PC-9 (cell line): ENCODE measurements around the gene SOAT2.

ENCODE experiments used
- CTCF ChIP-seq: fragments of 200-600 bp; sonication (generic); conservative IDR thresholded peaks from 2 replicates; pipeline ENCODE4 v1.6.1; 2017; ENCODE audit warnings: mixed run types, antibody characterized with exemption, mild to moderate bottlenecking, moderate library complexity
- EZH2 ChIP-seq: fragments of 200-600 bp; sonication (generic); IDR thresholded peaks from 2 replicates; pipeline ENCODE4 v1.8.0; 2017; ENCODE audit warnings: antibody characterized with exemption, low read depth

DNA sequence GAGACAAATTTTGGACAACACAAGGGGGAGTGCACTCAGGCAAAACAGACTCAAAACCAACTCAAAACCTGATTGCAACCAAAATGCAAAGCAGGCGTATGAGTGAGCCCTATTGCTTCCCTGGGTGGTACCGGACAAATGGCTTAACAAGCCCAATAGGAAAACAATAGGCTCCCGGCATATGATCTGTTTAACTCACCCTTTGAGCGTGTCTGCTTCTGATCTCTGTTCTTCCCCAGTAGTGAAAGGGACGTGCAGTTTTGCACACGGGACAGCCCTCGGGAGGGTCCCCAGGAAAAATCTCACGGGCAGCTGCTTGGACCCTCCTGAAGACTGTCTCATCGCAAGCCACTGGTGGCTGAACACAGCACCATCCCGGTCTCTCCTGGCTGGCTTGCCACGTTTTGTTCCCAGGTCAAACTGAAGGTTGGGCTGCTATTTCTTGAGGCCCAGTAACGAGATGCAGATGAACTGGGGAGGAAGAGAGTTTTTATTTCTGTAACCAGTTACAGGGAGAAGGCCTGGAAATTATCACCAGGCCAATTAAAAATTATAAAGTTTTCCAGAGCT, 9.9 kb downstream of the SOAT2 start:
- TF ChIP-seq CTCF (no peak), EZH2 (no peak)
